HTERT RPE-1 (cell line): Measurements from ENCODE around the gene USH2A.
"Not testable (repeated sequence)": the region's sequence is repeated elsewhere in the genome, so short reads cannot be mapped to it uniquely, and the experiment has no call there.

Experiments used
- in situ Hi-C: fragments of 300-500 bp; cut with MboI; formaldehyde crosslinking; loops from 4 replicates; pipeline ENCODE4 v1.14.3; 2020; ENCODE audit warnings: low sequenced_read_pairs

Gene USH2A

DNA sequence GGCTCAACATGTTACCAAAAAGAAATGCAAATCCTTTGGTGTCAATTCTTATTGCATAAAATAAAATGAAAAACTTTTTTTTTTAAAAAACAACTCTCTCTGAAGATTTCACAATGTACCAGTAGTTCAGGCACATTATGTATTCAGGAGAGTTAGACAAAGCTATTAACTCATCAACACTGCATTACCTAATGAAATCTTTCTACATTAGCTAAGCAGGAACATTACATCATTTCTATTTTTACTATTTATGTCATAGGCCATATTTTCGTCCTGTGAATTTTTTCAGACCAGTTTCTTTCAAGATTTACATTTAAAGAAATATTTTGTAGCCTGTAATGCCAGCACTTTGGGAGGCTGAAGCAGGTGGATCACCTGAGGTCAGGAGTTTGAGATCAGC lies 366.2 kb downstream of the USH2A start:
- in situ Hi-C loops: no loop called here

DNA sequence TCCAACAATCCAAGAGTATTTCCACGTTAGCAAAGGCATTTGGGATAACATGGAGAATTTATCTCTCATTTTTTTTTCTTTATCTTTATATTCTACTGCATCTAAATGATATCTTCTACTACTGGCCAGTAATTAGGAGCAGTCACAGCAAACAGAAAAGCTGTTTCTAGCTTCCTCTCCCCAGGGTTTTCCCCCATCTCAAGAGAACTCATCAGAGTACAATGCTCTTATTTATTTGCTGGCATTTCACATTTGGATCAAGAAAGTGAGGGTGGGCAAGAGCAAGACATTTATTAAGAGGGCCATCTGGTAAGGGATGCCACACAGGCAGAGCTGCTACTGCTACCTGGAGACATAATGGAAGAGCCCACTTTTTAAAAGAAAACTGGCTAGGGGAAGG lies 368.2 kb downstream of the USH2A start:
- in situ Hi-C loops: no loop called here

GRCh38 chr1:216054600-216054999 lies 368.6 kb downstream of the USH2A start:
- in situ Hi-C loops: no loop called here

DNA sequence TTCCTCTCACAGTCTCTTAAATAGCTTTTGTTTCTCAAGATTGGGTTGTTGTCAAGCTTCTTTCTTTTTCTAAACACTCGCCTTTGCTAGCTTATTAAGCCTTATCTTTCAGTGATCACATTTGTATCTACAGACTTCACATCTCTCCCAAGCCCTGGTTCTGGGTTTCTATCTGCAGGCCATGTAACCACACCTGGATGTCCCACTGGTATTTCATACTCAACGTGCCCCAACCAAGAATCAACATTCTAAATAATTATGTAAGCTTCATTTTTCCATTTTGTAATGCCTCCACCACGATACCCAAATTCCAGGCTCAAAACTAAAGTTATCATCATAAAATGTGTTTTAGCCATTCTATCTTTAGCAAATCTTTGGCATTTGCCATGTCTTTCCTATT lies 372.2 kb downstream of the USH2A start:
- in situ Hi-C loops: no loop called here

DNA sequence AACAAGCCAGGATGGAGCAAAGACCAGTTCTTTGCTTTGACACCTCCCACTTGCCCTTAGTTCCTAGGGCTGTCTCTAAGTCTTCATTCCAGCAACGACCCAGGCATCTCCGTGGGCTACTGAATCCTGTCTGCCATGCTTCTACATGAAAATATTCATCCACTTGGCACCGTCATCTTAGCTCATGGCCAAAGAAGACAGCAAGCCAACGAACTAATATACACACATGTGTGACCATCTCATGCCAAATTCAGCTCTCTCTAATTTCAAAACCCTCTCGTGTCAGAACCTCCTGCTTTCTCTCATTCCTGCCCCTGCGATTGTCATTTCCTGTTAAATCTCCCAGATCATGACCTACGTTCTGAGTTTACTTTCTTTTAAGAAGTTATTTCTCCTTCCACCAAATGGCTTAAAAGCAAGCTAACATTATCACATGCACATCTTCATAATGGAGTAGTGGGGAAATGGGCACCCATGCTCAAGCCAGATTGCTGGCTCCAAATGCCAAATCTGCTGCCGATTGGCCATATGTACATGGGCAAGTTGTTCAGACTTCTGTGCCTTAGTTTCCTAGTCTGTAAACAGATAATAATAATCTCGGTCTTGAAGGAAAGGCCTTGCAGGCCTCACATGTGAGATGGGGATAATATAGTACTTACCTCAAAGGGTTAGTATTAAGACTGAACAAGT lies 373.4 kb downstream of the USH2A start:
- in situ Hi-C loops: no loop called here

DNA sequence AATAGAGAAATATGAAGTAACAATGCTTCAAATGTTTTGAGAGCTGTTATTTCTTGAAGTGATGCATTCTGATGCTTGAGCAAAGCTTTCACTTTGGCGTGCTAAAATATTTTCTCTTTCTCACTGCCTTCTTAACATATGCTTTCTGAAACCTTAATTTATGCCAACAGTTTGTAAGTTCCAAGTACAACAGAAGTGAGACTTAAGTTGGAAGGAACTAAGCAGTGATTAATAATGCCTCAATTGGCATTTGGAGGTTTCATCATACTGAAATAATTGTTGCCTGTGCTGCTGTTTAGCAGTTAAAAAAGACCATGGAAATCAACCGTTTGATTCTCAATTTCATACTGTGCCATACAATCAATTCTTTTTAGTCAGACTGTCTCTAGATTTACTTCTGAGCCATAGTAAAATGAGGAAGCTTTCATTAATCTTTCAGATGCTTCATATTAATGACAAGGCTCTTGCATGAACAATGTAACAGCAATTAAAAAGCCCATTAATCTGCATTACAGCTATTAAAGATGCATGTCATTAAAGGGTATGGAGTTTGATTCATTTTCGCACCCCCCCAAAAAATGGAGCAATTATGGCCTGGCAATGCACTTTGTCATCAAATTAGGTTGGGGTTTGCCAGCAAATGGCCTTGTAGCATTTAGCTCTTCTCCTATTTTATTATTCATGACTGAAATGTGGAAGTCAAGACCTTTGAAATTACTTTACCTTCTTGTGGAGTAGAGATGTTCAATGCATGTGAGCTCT lies 375.3 kb downstream of the USH2A start:
- in situ Hi-C loops: no loop called here

DNA sequence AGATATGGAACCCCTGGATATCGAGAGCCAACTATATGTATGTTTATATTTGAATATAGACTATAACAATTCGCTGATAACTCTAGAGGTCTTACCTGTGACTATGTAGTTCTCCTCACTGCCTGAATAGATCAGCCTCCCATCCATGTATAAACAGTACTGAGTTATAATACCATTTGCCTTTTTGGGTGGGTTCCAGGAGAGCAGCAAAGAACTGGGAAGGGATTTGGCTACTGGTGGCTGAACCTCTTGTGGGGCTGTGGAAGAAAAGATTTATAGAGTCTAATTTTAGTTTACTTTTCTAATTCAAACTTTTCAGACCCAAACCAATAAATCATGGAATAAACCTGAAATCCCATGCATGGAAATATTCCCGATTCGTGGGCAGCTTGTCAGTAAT lies 376.9 kb downstream of the USH2A start:
- in situ Hi-C loops: no loop called here

DNA sequence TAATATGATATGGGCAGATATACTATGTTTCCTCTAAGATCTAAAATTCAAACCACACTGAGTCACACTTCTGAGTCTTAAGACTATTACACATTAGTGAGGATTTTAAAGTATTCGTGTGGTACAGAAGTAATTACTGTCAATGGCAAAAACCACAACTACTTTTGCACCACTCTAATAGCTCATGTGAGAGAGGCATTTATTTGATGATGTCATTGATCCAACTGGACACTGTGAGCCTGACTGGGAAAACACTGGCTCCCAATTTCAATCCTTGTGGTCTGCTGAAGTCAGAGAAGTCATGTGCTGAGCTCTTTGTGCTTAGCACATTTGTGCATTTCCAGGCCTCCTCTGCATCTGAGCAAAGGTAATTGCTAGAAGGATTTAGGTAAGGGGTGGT lies 377.8 kb downstream of the USH2A start:
- in situ Hi-C loops: no loop called here

- in situ Hi-C loops: no loop called here
These were observed 378.7 kb downstream of the USH2A start for GRCh38 chr1:216044538-216044937.

DNA sequence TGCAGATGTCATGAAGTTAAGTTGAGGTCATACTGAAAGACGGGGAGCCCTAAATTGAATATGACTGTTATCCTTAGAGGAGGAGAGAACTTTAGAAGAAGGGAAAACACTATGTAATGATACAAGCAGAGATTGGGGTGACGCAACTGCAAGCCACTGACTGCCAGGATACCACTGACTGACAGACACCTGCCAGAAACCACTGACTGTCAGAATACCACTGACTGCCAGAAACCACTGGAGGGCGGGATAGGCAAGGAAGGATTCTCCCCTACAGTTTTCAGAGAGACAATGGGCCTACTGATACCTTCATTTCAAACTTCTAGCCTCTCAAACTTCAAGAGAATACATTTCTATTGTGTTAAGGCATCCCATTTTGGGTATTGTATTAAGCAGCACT lies 388.7 kb downstream of the USH2A start:
- in situ Hi-C loops: no loop called here

GRCh38 chr1:216032961-216033614 lies 390.2 kb downstream of the USH2A start:
- in situ Hi-C loops: no loop called here

DNA sequence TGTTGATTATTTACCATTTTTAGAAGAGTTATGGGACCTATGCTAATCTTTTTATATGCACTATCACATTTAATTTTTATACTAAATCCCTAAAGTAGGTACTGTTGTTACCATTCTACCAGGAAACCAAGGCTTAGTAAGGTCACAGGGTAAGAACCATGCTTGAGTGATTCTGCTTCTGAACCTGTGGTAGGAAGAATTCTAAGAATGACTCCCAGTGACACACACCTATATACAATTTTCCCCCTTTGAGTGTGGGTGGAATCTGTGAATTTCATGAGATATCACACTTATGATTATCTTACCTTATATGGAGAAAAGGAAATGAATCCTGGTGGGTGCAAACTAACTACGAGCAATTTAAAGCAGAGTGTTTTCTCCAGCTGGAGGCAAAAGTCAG lies 391.0 kb downstream of the USH2A start:
- in situ Hi-C loops: no loop called here

GRCh38 chr1:216028631-216029030 lies 394.6 kb downstream of the USH2A start:
- in situ Hi-C loops: no loop called here

- in situ Hi-C loops: no loop called here
These were observed 398.7 kb downstream of the USH2A start for GRCh38 chr1:216024546-216024945.

DNA sequence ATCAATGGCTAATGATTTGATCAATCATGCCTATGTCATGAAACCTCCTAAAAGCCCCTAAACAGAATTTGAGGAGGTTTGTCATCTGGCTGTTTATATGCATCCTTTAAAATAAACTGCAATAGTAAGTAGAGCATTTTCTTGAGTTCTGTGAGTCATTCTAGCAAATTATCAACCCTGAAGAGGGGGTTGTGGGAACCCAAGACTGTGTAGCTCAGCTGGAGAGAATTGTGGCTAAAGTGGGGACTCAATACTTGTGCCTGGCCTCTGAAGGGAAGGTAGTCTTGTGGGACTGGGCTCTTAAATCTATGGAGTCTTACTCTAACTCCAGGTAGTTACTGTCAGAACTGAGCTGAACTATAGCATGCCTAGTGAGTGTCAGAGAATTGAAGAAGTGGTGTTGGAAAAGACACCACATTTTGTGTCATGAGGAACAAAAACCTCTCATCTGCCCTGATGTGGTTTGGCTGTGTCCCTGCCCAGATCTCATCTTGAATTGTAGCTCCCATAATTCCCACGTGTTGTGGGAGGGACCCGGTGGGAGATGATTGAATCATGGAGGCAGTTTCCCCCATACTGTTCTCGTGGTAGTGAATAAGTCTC lies 402.4 kb downstream of the USH2A start:
- in situ Hi-C loops: no loop called here

GRCh38 chr1:216015116-216015515 lies 408.1 kb downstream of the USH2A start:
- in situ Hi-C loops: no loop called here

DNA sequence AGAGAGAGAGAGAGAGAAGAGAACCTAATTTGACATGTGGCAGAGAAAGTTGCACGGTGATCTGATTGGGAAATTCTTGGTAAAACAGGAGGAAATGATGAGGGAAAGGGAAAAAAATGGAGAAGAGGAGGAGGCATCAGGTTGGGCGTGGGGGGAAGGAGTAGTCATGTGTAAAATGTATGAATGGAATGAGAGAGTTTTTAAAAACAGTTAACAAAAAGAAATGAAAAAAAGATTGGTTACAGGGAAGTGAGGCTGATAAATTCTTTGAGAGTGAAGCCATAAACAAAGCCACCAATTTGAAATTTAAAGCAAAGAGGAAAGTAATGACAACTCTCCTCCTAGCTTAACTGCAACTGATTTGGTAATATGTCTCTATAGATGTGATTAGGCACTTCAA lies 409.2 kb downstream of the USH2A start:
- in situ Hi-C loops: no loop called here

GRCh38 chr1:216009456-216009855 lies 413.8 kb downstream of the USH2A start:
- in situ Hi-C loops: not testable (repeated sequence)

- in situ Hi-C loops: no loop called here
These were observed 417.3 kb downstream of the USH2A start for GRCh38 chr1:216005916-216006315.

GRCh38 chr1:215992620-215993019 lies 430.6 kb downstream of the USH2A start:
- in situ Hi-C loops: no loop called here

DNA sequence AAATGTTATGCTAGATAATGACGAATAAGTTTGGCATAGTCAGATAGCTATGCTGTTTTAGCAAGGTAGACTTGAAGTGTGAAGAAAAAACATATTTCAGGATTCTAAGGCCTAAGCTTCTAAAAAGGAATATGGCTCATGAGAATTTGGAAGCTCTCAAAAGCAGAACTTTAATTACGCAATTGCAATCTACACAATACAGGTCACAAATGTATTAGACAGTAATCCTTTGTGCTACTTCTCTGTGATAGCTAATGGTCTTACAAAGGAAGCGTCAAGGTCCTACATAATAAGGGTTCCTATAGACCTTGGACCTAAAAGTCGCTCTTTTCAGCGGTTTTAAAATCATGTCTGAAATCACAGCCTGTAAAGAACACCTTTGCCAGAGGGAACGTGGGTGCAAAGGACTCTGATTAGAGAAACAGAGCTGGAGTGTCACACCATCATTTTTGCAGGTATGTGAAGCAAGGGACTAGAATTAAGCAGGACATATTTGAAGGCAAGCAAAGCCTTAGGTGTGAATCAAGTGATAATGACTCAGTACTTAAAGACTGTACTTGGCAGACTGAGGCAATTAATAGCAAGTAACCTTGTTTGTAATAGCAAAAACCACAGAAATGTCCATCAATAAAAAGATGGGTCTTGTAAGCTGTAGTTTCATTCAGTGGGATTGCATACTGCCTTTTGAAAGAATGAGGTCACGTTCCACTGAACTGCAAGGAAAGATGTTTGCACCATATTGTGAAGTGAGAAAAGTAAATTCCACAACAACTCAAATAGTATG lies 436.0 kb downstream of the USH2A start:
- in situ Hi-C loops: no loop called here
